ENCODE results near the gene SEMA5B.

The SEMA5B gene

GRCh38 chr3:123066599-123066895 lies 39.0 kb upstream of the SEMA5B start:
- TF ChIP-seq, protein P1, sequence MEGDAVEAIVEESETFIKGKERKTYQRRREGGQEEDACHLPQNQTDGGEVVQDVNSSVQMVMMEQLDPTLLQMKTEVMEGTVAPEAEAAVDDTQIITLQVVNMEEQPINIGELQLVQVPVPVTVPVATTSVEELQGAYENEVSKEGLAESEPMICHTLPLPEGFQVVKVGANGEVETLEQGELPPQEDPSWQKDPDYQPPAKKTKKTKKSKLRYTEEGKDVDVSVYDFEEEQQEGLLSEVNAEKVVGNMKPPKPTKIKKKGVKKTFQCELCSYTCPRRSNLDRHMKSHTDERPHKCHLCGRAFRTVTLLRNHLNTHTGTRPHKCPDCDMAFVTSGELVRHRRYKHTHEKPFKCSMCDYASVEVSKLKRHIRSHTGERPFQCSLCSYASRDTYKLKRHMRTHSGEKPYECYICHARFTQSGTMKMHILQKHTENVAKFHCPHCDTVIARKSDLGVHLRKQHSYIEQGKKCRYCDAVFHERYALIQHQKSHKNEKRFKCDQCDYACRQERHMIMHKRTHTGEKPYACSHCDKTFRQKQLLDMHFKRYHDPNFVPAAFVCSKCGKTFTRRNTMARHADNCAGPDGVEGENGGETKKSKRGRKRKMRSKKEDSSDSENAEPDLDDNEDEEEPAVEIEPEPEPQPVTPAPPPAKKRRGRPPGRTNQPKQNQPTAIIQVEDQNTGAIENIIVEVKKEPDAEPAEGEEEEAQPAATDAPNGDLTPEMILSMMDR (IDR thresholded peaks at IDR 0.05; ENCODE audit: extremely low read depth, missing control alignments) = no peak
- no peak for DNase-seq (ENCODE audit: low spot score)

DNA sequence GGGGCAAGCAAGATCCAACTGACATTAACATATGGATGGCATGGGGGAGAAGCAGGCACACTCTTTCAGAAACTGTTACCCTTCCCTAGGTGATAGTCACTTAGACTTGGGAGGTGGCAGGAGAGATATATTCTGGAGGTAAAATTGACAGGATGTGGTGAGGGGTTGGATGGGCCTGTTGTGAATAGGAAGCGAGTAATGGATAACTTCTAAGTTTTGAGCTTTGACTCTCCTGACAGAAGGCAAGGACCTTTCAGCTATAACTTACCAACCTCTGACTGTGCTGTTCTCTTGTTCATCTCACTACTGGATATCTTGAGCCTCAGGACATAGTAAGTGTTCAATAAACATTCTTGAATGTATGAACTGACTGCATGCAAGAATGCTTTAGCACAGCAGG lies 37.4 kb upstream of the SEMA5B start:
- DNase-seq (ENCODE audit: low spot score) = no peak

DNA sequence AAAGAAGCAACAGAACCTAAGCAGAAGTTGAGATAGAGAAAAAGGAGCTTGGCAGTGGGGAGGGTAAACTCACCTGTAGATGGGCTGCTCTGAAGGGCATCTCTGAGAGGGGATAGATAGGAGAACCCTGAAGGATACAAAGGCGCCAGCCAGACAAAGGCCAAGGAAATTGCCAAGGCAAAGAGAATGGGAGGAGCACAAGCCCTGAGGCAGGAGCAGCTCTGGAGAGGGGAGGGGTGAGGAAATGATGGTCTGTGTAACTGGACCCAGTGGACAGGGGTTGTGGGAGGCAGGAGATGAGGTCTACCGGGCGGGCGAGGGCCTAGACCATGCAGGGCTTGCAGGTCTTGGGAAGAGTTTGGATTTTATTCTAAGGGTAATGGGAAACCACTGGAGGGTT lies 36.9 kb upstream of the SEMA5B start:
- no peak for DNase-seq (ENCODE audit: low spot score)
- TF ChIP-seq, protein P1 (IDR thresholded peaks at IDR 0.05; ENCODE audit: extremely low read depth, missing control alignments) = no peak

More for the DNA sequence above, 37.4 kb upstream of the SEMA5B start:
- TF ChIP-seq, protein P1 (IDR thresholded peaks at IDR 0.05; ENCODE audit: extremely low read depth, missing control alignments) = no peak

DNA sequence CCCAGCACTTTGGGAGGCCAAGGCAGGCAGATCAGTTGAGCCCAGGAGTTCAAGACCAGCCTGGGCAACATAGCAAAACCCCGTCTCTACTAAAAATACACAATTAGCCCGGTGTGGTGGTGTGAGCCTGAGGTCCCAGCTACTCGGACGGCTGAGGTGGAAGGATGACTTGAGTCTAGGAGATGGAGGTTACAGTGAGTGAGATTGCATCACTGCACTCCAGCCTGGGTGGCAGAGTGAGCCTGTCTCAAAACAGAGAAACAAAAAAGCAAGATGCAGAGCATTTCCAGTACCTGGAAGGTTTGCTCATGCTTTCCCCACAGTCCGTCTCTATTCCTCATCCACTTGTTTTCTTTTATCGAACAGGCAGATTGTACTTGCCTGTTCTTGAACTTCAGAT lies 35.5 kb upstream of the SEMA5B start:
- no peak for DNase-seq (ENCODE audit: low spot score)
- TF ChIP-seq, protein P1 (IDR thresholded peaks at IDR 0.05; ENCODE audit: extremely low read depth, missing control alignments) = no peak

- DNase-seq (ENCODE audit: low spot score) = no peak
- TF ChIP-seq, protein P1 (IDR thresholded peaks at IDR 0.05; ENCODE audit: extremely low read depth, missing control alignments) = no peak
Observed at GRCh38 chr3:123061856-123062255, 34.3 kb upstream of the SEMA5B start.

DNA sequence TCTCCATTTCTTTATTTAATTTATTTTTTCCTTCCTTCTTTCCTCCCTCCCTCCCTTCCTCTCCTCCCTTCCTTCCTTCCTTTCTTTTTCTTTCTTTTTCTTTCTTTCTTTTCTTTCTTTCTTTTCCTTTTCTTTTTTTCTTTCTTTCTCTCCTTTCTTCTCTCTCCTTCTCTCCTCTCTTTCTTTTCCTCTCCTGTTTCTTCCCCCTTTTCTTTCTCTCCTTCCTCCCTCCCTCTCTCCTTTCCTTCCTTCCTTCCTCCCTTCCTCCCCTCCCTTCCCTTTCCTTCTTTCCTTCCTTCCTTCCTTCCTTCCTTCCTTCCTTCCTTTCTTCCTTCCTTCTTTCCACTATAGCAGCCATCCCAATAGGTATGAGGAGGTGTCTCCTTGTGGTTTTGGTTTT lies 32.5 kb upstream of the SEMA5B start:
- TF ChIP-seq, protein P1 (IDR thresholded peaks at IDR 0.05; ENCODE audit: extremely low read depth, missing control alignments) = no peak
- DNase-seq (ENCODE audit: low spot score) = no peak

DNA sequence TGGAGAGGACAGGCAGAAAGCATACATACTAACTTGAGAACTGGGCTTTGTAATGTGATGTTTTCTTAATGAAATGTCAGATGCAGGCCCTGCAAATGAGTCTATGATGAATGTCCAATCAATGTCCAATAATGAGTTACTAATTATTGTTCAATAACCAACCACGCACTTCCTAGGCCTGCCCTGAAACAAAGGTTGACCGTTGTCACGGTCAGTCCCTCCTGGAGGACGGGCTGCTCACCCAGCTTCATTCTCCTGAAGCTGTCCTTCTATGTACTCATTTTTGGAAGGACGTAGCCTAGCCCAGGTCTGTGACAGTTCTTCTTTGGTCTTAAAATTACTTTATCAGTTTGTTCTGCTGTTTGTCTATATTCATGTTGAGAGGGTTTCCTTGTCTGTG lies 30.9 kb upstream of the SEMA5B start:
- TF ChIP-seq, protein P1 (IDR thresholded peaks at IDR 0.05; ENCODE audit: extremely low read depth, missing control alignments) = no peak
- DNase-seq (ENCODE audit: low spot score) = no peak

All from GM20000 (cell line).